H9 (cell line): ENCODE data around the gene DSE. TPM values are rescaled to one million over a fixed set of nuclear protein-coding genes. Genes with fewer than 3 reads are reported as not detected.

Experiments used
- DNase-seq: peaks from one replicate; pipeline ENCODE4 v3.0.0-alpha.2; 2017
- H2AFZ ChIP-seq: one replicate; pipeline ENCODE4 v1.6.1; 2013; ENCODE audit warnings: mild to moderate bottlenecking, low read length, control low read depth, moderate library complexity
- H2AK5ac ChIP-seq: 2 replicates; pipeline ENCODE4 v1.6.1; 2013; ENCODE audit warnings: low read length, control low read depth, mixed read lengths; ENCODE audit not compliant: insufficient read length
- H2BK120ac ChIP-seq: one replicate; pipeline ENCODE4 v1.6.1; 2013; ENCODE audit warnings: low read depth, mild to moderate bottlenecking, low read length, control low read depth, inconsistent platforms; ENCODE audit not compliant: poor library complexity, severe bottlenecking
- H2BK12ac ChIP-seq: 2 replicates; pipeline ENCODE4 v1.6.1; 2013; ENCODE audit warnings: low read length, control low read depth, mixed read lengths, low read depth; ENCODE audit not compliant: insufficient read length
- H2BK15ac ChIP-seq: 2 replicates; pipeline ENCODE4 v1.6.1; 2013; ENCODE audit warnings: low read depth, low read length, control low read depth
- H2BK20ac ChIP-seq: one replicate; pipeline ENCODE4 v1.6.1; 2013; ENCODE audit warnings: low read depth, mild to moderate bottlenecking, low read length, control low read depth, inconsistent platforms; ENCODE audit not compliant: poor library complexity, severe bottlenecking
- H2BK5ac ChIP-seq: 2 replicates; pipeline ENCODE4 v1.6.1; 2013; ENCODE audit warnings: low read length, control low read depth, mixed read lengths; ENCODE audit not compliant: insufficient read length
- H3K14ac ChIP-seq: 2 replicates; pipeline ENCODE4 v1.6.1; 2013; ENCODE audit warnings: low read length, control low read depth; ENCODE audit not compliant: insufficient read depth
- H3K18ac ChIP-seq: 2 replicates; pipeline ENCODE4 v1.6.1; 2013; ENCODE audit warnings: low read depth, mild to moderate bottlenecking, mixed read lengths, low read length, control low read depth; ENCODE audit not compliant: insufficient read length
- H3K23ac ChIP-seq: 2 replicates; pipeline ENCODE4 v1.6.1; 2013; ENCODE audit warnings: low read length, control low read depth, mixed read lengths, low read depth; ENCODE audit not compliant: insufficient read length
- H3K23me2 ChIP-seq: 2 replicates; pipeline ENCODE4 v1.6.1; 2013; ENCODE audit warnings: low read depth, mild to moderate bottlenecking, mixed read lengths, low read length, control low read depth; ENCODE audit not compliant: insufficient read length, poor library complexity, severe bottlenecking
- H3K27ac ChIP-seq: 2 replicates; pipeline ENCODE4 v1.5.1; 2013; ENCODE audit warnings: low read length, control low read depth, mixed read lengths, low read depth; ENCODE audit not compliant: insufficient read length
- H3K27me3 ChIP-seq: 2 replicates; pipeline ENCODE4 v1.6.1; 2013; ENCODE audit warnings: low read length, control low read depth, inconsistent platforms; ENCODE audit not compliant: insufficient read depth
- H3K4ac ChIP-seq: 2 replicates; pipeline ENCODE4 v1.6.1; 2013; ENCODE audit warnings: low read depth, mild to moderate bottlenecking, control low read depth, inconsistent platforms, low read length, moderate library complexity
- H3K4me1 ChIP-seq: 2 replicates; pipeline ENCODE4 v1.6.1; 2013; ENCODE audit warnings: low read length, control low read depth, inconsistent platforms; ENCODE audit not compliant: insufficient read depth
- H3K4me2 ChIP-seq: 2 replicates; pipeline ENCODE4 v1.6.1; 2013; ENCODE audit warnings: low read length, control low read depth, mixed read lengths; ENCODE audit not compliant: insufficient read length, insufficient read depth
- H3K56ac ChIP-seq: 2 replicates; pipeline ENCODE4 v1.6.1; 2013; ENCODE audit warnings: low read depth, mild to moderate bottlenecking, mixed read lengths, low read length, control low read depth; ENCODE audit not compliant: insufficient read length
- H3K79me1 ChIP-seq: 2 replicates; pipeline ENCODE4 v1.6.1; 2013; ENCODE audit warnings: low read depth, mild to moderate bottlenecking, moderate library complexity, low read length, control low read depth, inconsistent platforms; ENCODE audit not compliant: insufficient read depth, poor library complexity, severe bottlenecking
- H3K79me2 ChIP-seq: 2 replicates; pipeline ENCODE4 v1.6.1; 2013; ENCODE audit warnings: low read length, control low read depth, inconsistent platforms; ENCODE audit not compliant: insufficient read depth
- H3K9ac ChIP-seq: 2 replicates; pipeline ENCODE4 v1.6.1; 2013; ENCODE audit warnings: low read length, control low read depth, mixed read lengths; ENCODE audit not compliant: insufficient read length; ENCODE audit errors: extremely low read depth
- H3K9me3 ChIP-seq: one replicate; pipeline ENCODE4 v1.6.1; 2013; ENCODE audit warnings: low read depth, low read length, inconsistent platforms; ENCODE audit not compliant: control insufficient read depth
- H3T11ph ChIP-seq: one replicate; pipeline ENCODE4 v1.6.1; 2013; ENCODE audit warnings: mild to moderate bottlenecking, low read length, control low read depth, inconsistent platforms
- H4K20me1 ChIP-seq: one replicate; pipeline ENCODE4 v1.6.1; 2013; ENCODE audit not compliant: control insufficient read depth, insufficient read length, insufficient read depth
- H4K5ac ChIP-seq: 2 replicates; pipeline ENCODE4 v1.6.1; 2013; ENCODE audit warnings: low read depth, mild to moderate bottlenecking, mixed read lengths, low read length, control low read depth; ENCODE audit not compliant: insufficient read length
- H4K8ac ChIP-seq: replicated peaks from 2 replicates; pipeline ENCODE4 v1.6.1; 2013; ENCODE audit warnings: low read length, control low read depth, mixed read lengths, low read depth; ENCODE audit not compliant: insufficient read length
- H4K91ac ChIP-seq: 2 replicates; pipeline ENCODE4 v1.6.1; 2013; ENCODE audit warnings: low read depth, mild to moderate bottlenecking, moderate library complexity, mixed read lengths, low read length, control low read depth; ENCODE audit not compliant: insufficient read length
- H3K27ac Mint-ChIP-seq, 3 experiments: 2 replicates in 2 of 3; 3 replicates in 1 of 3; pipeline ENCODE4 v1.8.0; 2020 to 2021; ENCODE audit warnings: mixed read lengths in 3 of 3, mild to moderate bottlenecking in 1 of 3, moderate library complexity in 1 of 3
- H3K27me3 Mint-ChIP-seq: 2 replicates; pipeline ENCODE4 v1.8.0; 2021; ENCODE audit warnings: low read depth, mild to moderate bottlenecking, moderate library complexity, mixed read lengths
- H3K36me3 Mint-ChIP-seq, 3 experiments: 2 replicates in 2 of 3; 3 replicates in 1 of 3; pipeline ENCODE4 v1.8.0; 2020 to 2021; ENCODE audit warnings: low read depth in 3 of 3, mixed read lengths in 3 of 3; ENCODE audit not compliant: insufficient read depth in 1 of 3
- H3K4me1 Mint-ChIP-seq, 2 experiments: 2 replicates each; pipeline ENCODE4 v1.8.0; 2020; ENCODE audit warnings: mixed read lengths in 2 of 2
- H3K4me3 Mint-ChIP-seq, 2 experiments: 2 replicates in 1 of 2; 3 replicates in 1 of 2; pipeline ENCODE4 v1.8.0; 2020 to 2021; ENCODE audit warnings: mild to moderate bottlenecking in 2 of 2, mixed read lengths in 2 of 2, moderate library complexity in 1 of 2
- H3K9me3 Mint-ChIP-seq, 2 experiments: 2 replicates in 1 of 2; 3 replicates in 1 of 2; pipeline ENCODE4 v1.8.0; 2020; ENCODE audit warnings: mild to moderate bottlenecking in 2 of 2, mixed read lengths in 2 of 2, moderate library complexity in 1 of 2
- WGBS: extraction: QIAGEN DNeasy Blood & Tissue Kit; methylation state at CpG from one replicate; pipeline ENCODE4 v1.1.7; 2013; ENCODE audit warnings: missing lambda C conversion rate, low lambda C conversion rate, mixed read lengths; ENCODE audit not compliant: insufficient read length; ENCODE audit errors: extremely low coverage; 5-methylcytosine and 5-hydroxymethylcytosine counted together
- total RNA-seq: library from RNA; stranded (reverse); gene quantifications from 2 replicates; pipeline ENCODE4 v1.2.1, GENCODE V29; 2021
- TF ChIP-seq, protein P1 (sequence below): fragments of 200-600 bp; sonication (generic); conservative IDR thresholded peaks from 3 replicates; pipeline ENCODE4 v1.8.0; 2021; ENCODE audit warnings: antibody characterized with exemption, mild to moderate bottlenecking

DSE gene
- total RNA-seq, 1 experiment from 2014 or later: 45.6 TPM

DNA sequence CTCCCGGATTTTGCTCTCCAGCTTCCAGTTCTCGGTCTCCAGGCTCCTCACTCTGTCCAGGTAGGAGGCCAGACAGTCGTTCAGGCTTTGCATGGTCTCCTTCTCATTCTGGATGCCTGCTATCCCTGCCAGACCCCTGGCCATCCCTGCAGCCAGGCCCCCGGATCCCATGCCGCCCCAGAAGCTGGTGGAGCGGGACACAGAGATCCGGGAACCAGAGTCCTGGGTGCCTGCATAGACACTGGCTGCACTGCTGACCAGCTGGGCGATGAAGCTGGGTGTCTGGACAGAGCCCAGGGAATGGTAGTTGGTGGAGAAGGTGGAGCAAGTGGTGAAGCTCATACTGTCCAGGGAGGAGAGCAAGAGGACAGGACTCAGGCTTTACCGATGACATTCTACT is 87.5 kb downstream of the DSE start:
- Mint-ChIP-seq H3K9me3 (no peaks in the 10 kb centered on the region), H3K27me3 (peaks cover 56% of the 10 kb centered on the region), H3K36me3 (no peaks in the 10 kb centered on the region), H3K4me3 (no peak overlapping the region), H3K4me1 (peaks cover 6 to 12% of the 10 kb centered on the region in 2 experiments), H3K27ac (no peak overlapping the region; a peak in 1 of 7 replicates)
- no peak overlapping the region for H4K5ac ChIP-seq
- no peak overlapping the region for H2BK5ac ChIP-seq
- DNase-seq: no peak
- no peak overlapping the region for H3K18ac ChIP-seq
- H2AFZ ChIP-seq: no peak overlapping the region
- WGBS: no CpG with 5 or more reads among the region's 9 CpGs
- H3K79me1 ChIP-seq: no peaks in the 10 kb centered on the region
- no peak overlapping the region for H3K23ac ChIP-seq
- H4K20me1 ChIP-seq: no peaks in the 10 kb centered on the region
- H3K14ac ChIP-seq: no peak overlapping the region
- H3K4ac ChIP-seq: no peak overlapping the region
- no peak overlapping the region for H2BK20ac ChIP-seq
- H2AK5ac ChIP-seq: no peak overlapping the region
- no peak overlapping the region for H2BK120ac ChIP-seq
- no peak overlapping the region for H2BK15ac ChIP-seq
- H3K56ac ChIP-seq: no peak overlapping the region
- no peak overlapping the region for H2BK12ac ChIP-seq
- H3K23me2 ChIP-seq: peaks cover 6% of the 10 kb centered on the region
- TF ChIP-seq, protein P1, sequence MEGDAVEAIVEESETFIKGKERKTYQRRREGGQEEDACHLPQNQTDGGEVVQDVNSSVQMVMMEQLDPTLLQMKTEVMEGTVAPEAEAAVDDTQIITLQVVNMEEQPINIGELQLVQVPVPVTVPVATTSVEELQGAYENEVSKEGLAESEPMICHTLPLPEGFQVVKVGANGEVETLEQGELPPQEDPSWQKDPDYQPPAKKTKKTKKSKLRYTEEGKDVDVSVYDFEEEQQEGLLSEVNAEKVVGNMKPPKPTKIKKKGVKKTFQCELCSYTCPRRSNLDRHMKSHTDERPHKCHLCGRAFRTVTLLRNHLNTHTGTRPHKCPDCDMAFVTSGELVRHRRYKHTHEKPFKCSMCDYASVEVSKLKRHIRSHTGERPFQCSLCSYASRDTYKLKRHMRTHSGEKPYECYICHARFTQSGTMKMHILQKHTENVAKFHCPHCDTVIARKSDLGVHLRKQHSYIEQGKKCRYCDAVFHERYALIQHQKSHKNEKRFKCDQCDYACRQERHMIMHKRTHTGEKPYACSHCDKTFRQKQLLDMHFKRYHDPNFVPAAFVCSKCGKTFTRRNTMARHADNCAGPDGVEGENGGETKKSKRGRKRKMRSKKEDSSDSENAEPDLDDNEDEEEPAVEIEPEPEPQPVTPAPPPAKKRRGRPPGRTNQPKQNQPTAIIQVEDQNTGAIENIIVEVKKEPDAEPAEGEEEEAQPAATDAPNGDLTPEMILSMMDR: no peak
- H3T11ph ChIP-seq: no peak overlapping the region
- no peaks in the 10 kb centered on the region for H3K79me2 ChIP-seq
- H3K9me3 ChIP-seq: no peaks in the 10 kb centered on the region
- no peak overlapping the region for H4K8ac ChIP-seq
- no peak overlapping the region for H3K4me2 ChIP-seq
- peaks cover 7% of the 10 kb centered on the region; the same call in 1 of the 2 replicates for H3K27me3 ChIP-seq
- no peak overlapping the region for H4K91ac ChIP-seq
- H3K9ac ChIP-seq: no peak overlapping the region
- no peak overlapping the region for H3K27ac ChIP-seq
- H3K4me1 ChIP-seq: no peaks in the 10 kb centered on the region
